ENCODE data around the gene SNED1.

The SNED1 gene

GRCh38 chr2:240997856-240998705, at the start of gene SNED1:
Gene SNED1 (plus strand): TSS chr2:240998618. CDS start chr2:240998838, 220 bp downstream.
- no peak for FAIRE-seq

- no peak for FAIRE-seq
Observed at GRCh38 chr2:240948905-240949790, 49.3 kb upstream of the SNED1 start.

GRCh38 chr2:240949791-240950705, 48.4 kb upstream of the SNED1 start:
- no peak for FAIRE-seq

GRCh38 chr2:240951045-240951594, 47.3 kb upstream of the SNED1 start:
- FAIRE-seq: no peak

GRCh38 chr2:240952496-240953246, 45.7 kb upstream of the SNED1 start:
- no peak for FAIRE-seq

- no peak for FAIRE-seq
Observed at GRCh38 chr2:240953426-240954410, 44.7 kb upstream of the SNED1 start.

- no peak for FAIRE-seq
Observed at GRCh38 chr2:240954436-240955305, 43.7 kb upstream of the SNED1 start.

GRCh38 chr2:240955306-240956170, 42.9 kb upstream of the SNED1 start:
- FAIRE-seq: no peak

- no peak for FAIRE-seq
Observed at GRCh38 chr2:240956171-240956934, 42.1 kb upstream of the SNED1 start.

GRCh38 chr2:240956935-240957655, 41.3 kb upstream of the SNED1 start:
- no peak for FAIRE-seq

GRCh38 chr2:240957656-240958365, 40.6 kb upstream of the SNED1 start:
- FAIRE-seq: no peak

GRCh38 chr2:240958366-240959213, 39.8 kb upstream of the SNED1 start:
- no peak for FAIRE-seq

GRCh38 chr2:240959214-240959940, 39.0 kb upstream of the SNED1 start:
- no peak for FAIRE-seq

GRCh38 chr2:240959941-240960308, 38.5 kb upstream of the SNED1 start:
- FAIRE-seq: no peak

Data from A204.1 (cell line).